Gastroesophageal sphincter (tissue), 4 donors: ENCODE data around the gene CDYL. TPM values are rescaled to one million over a fixed set of nuclear protein-coding genes. Genes with fewer than 3 reads are reported as not detected.

Source experiments
- ATAC-seq: fragments of 150-250 bp; one replicate; pipeline ENCODE4 v1.9.1; 2016; ENCODE audit warnings: mild to moderate bottlenecking, moderate library complexity
- H3K27ac ChIP-seq, 4 donors: fragments of 200-600 bp; sonication (generic) in 3 of 4; 1 replicate in 3 of 4; 2 replicates in 1 of 4; pipeline ENCODE4 v1.5.1; 2016 to 2019
- H3K27me3 ChIP-seq: fragments of 200-600 bp; sonication (generic); one replicate; pipeline ENCODE4 v1.5.1; 2019
- H3K36me3 ChIP-seq, 2 donors: fragments of 200-600 bp; sonication (generic); one replicate each; pipeline ENCODE4 v1.5.1; 2019; ENCODE audit warnings: control low read depth in 1 of 2
- H3K4me1 ChIP-seq, 3 donors: fragments of 200-600 bp; sonication (generic); 1 replicate in 2 of 3; 2 replicates in 1 of 3; pipeline ENCODE4 v1.5.1; 2016 to 2019; ENCODE audit warnings: control low read depth in 2 of 3
- H3K4me3 ChIP-seq, 2 donors: fragments of 200-600 bp; sonication (generic); one replicate each; pipeline ENCODE4 v1.5.1; 2019; ENCODE audit warnings: mild to moderate bottlenecking in 1 of 2, moderate library complexity in 1 of 2
- H3K9me3 ChIP-seq, 3 donors: fragments of 200-600 bp; sonication (generic); one replicate each; pipeline ENCODE4 v1.5.1; 2017 to 2019; ENCODE audit warnings: control low read depth in 2 of 3
- CTCF ChIP-seq, 4 experiments: fragments of 200-600 bp in 2 of 4; fragments of 450-650 bp in 2 of 4; sonication (generic) in 1 of 4; IDR thresholded peaks; one replicate each; pipeline ENCODE4 v1.5.1; 2017 to 2019; ENCODE audit warnings: antibody characterized with exemption in 4 of 4, mild to moderate bottlenecking in 2 of 4, moderate library complexity in 2 of 4
- EP300 ChIP-seq: sonication (generic); formaldehyde crosslinking; IDR thresholded peaks from one replicate; pipeline ENCODE4 v1.6.1; 2017; ENCODE audit warnings: antibody characterized with exemption, mild to moderate bottlenecking
- POLR2A ChIP-seq, 2 donors: fragments of 450-650 bp; IDR thresholded peaks; one replicate each; pipeline ENCODE4 v1.6.1; 2017; ENCODE audit warnings: antibody characterized with exemption in 2 of 2, mild to moderate bottlenecking in 2 of 2, moderate library complexity in 1 of 2
- POLR2AphosphoS5 ChIP-seq: sonication (generic); formaldehyde crosslinking; IDR thresholded peaks from one replicate; pipeline ENCODE4 v1.6.1; 2017; ENCODE audit warnings: antibody characterized with exemption
- WGBS, 2 donors: methylation state at CpG; one replicate each; pipeline ENCODE4 v1.1.5; 2018; ENCODE audit warnings: low coverage in 1 of 2; 5-methylcytosine and 5-hydroxymethylcytosine counted together
- total RNA-seq, 4 donors: library from RNA; depleted of rRNA; stranded (reverse); fragments of >200 nt; gene quantifications; one replicate each; pipeline ENCODE4 v1.1.0, GENCODE V29; 2016

CDYL gene
- total RNA-seq, 4 donors from 2014 or later: 32.0 to 68.3 (median 54.0) TPM

DNA sequence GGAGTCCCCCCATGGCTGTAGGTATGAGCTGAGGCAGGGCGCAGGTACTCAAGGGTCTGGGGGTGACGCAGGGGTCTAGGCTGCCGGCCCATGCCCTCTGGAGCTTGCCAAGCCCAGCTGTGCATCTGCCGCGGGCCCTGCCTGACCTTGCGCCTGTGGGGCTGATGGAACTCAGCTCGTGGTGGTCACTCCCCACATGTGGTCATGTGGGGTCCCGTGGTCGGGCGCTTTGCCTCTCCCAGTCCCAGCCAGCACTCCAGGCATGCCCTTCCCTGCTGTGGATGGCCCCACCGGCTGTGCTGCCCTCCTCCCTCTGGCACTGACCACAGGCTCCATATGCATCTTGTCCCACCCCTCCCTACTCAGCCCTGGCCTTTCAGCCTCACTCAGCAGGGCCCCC is 170.3 kb downstream of the CDYL start:
- ATAC-seq: no peak
- Histone ChIP-seq H3K4me3 (no peak overlapping the region), H3K27ac (no peak overlapping the region), H3K9me3 (no peaks in the 10 kb centered on the region), H3K27me3 (no peaks in the 10 kb centered on the region), H3K36me3 (peaks cover 0 to 71% of the 10 kb centered on the region in 2 donors), H3K4me1 (peaks cover 11 to 18% (median 15%) of the 10 kb centered on the region in 3 donors)
- TF ChIP-seq POLR2A (IDR thresholded peaks at IDR 0.05) (no peak), POLR2AphosphoS5 (no peak), EP300 (no peak), CTCF (IDR thresholded peaks at IDR 0.05) (no peak)
- WGBS, 2 donors: 60% methylated on average over 1 of the region's 11 CpGs; no CpG with 5 or more reads in 1 of the 2 donors

DNA sequence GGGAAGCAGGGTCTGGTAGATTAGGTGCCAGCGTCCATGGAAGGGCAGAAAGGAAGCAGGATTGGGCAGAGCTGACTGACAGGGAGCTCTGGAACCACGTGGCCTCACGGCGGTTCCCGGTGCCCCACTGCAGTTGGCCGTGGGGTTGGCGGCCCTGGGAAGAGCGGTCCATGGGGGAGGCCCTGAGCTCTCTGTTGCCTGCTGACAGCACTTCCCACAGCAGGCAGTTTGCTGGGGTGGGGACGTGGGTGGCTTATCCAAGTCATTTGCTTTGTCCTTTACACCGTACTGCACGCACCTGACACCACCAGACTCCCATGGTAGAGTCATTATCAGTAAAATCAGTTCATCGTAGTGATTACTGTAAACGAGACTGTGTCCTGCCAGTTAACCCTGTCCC is 171.5 kb downstream of the CDYL start:
- no peaks in the 10 kb centered on the region for H3K27me3 ChIP-seq
- H3K4me1 ChIP-seq: peaks cover under 1 to 6% (median 3%) of the 10 kb centered on the region in 3 donors
- H3K9me3 ChIP-seq: no peaks in the 10 kb centered on the region
- no peak overlapping the region for H3K4me3 ChIP-seq
- WGBS, 2 donors: 98 to 100% methylated on average over 1 to 8 of the region's 13 CpGs
- H3K36me3 ChIP-seq: peaks cover 0 to 81% of the 10 kb centered on the region in 2 donors
- TF ChIP-seq CTCF (IDR thresholded peaks at IDR 0.05) (no peak), POLR2AphosphoS5 (no peak), POLR2A (IDR thresholded peaks at IDR 0.05) (no peak), EP300 (no peak)
- no peak for ATAC-seq
- no peak overlapping the region for H3K27ac ChIP-seq

- no peaks in the 10 kb centered on the region for H3K27me3 ChIP-seq
- no peak overlapping the region for H3K27ac ChIP-seq
- H3K36me3 ChIP-seq: peaks cover 0 to 91% of the 10 kb centered on the region in 2 donors
- H3K4me3 ChIP-seq: no peak overlapping the region
- no peaks in the 10 kb centered on the region for H3K9me3 ChIP-seq
- no peak for ATAC-seq
- H3K4me1 ChIP-seq: no peaks in the 10 kb centered on the region
- whole genome bisulfite sequencing, 2 donors: 82 to 100% methylated on average over 6 to 12 of the region's 15 CpGs
- no peak for TF ChIP-seq POLR2A (IDR thresholded peaks at IDR 0.05)
- TF ChIP-seq CTCF (IDR thresholded peaks at IDR 0.05): no peak
- no peak for TF ChIP-seq EP300
- TF ChIP-seq POLR2AphosphoS5: no peak
Observed at GRCh38 chr6:4948781-4949450, 172.7 kb downstream of the CDYL start.

- 97% methylated on average over 6 of the region's 11 CpGs; no CpG with 5 or more reads in 1 of the 2 donors for WGBS, 2 donors
- H3K27me3 ChIP-seq: no peaks in the 10 kb centered on the region
- no peak overlapping the region for H3K4me3 ChIP-seq
- no peak overlapping the region for H3K27ac ChIP-seq
- no peaks in the 10 kb centered on the region for H3K9me3 ChIP-seq
- H3K4me1 ChIP-seq: no peaks in the 10 kb centered on the region
- peaks cover 0 to 87% of the 10 kb centered on the region in 2 donors for H3K36me3 ChIP-seq
- TF ChIP-seq EP300: no peak
- no peak for TF ChIP-seq CTCF (IDR thresholded peaks at IDR 0.05)
- no peak for TF ChIP-seq POLR2A (IDR thresholded peaks at IDR 0.05)
- no peak for TF ChIP-seq POLR2AphosphoS5
- no peak for ATAC-seq
Observed at GRCh38 chr6:4950076-4950475, 173.9 kb downstream of the CDYL start.
